Measurements from ENCODE around the gene CRYGC.
A peak's percentile ranks its signal among the peaks of the same experiment; 100 is the strongest.
"Not testable (repeated sequence)": the region's sequence is repeated elsewhere in the genome, so short reads cannot be mapped to it uniquely, and the experiment has no call there.

The CRYGC gene

GRCh38 chr2:208129744-208130711, at the start of gene CRYGC:
CRYGC (minus strand) TSS chr2:208129828; CDS start chr2:208129792, 36 bp downstream.
- DNase-seq = no peak

- no peak for DNase-seq
Observed at GRCh38 chr2:208179028-208179609, 49.5 kb upstream of the CRYGC start.

GRCh38 chr2:208175840-208176153, 46.2 kb upstream of the CRYGC start:
- no peak for DNase-seq

GRCh38 chr2:208175069-208175839, 45.6 kb upstream of the CRYGC start:
- peak; percentile 82 for DNase-seq

GRCh38 chr2:208174144-208174543, 44.5 kb upstream of the CRYGC start:
- no peak for DNase-seq

GRCh38 chr2:208172125-208172524, 42.5 kb upstream of the CRYGC start:
- no peak for DNase-seq

GRCh38 chr2:208164951-208165755, 35.5 kb upstream of the CRYGC start:
- no peak for DNase-seq

- no peak for DNase-seq
Observed at GRCh38 chr2:208163489-208163888, 33.9 kb upstream of the CRYGC start, which contains the start of gene CRYGA. CRYGA (minus strand) TSS chr2:208163589; CDS start chr2:208163556, 33 bp downstream.

- DNase-seq = no peak
Observed at GRCh38 chr2:208156439-208156838, 26.8 kb upstream of the CRYGC start.

GRCh38 chr2:208153156-208153555, 23.5 kb upstream of the CRYGC start:
- DNase-seq = no peak

- DNase-seq = no peak
Observed at GRCh38 chr2:208150956-208151355, 21.3 kb upstream of the CRYGC start.

- no peak for DNase-seq
Observed at GRCh38 chr2:208150094-208150493, 20.5 kb upstream of the CRYGC start.

- DNase-seq = no peak
Observed at GRCh38 chr2:208148803-208149202, 19.2 kb upstream of the CRYGC start.

GRCh38 chr2:208147759-208148158, 18.1 kb upstream of the CRYGC start:
- DNase-seq = no peak

- DNase-seq = no peak
Observed at GRCh38 chr2:208147008-208147407, 17.4 kb upstream of the CRYGC start.

- no peak for DNase-seq
Observed at GRCh38 chr2:208146006-208146405, 16.4 kb upstream of the CRYGC start, which contains the start of gene CRYGB. CRYGB (minus strand) TSS chr2:208146158; CDS start chr2:208146120, 38 bp downstream.

- DNase-seq = peak; percentile 47
Observed at GRCh38 chr2:208142925-208143799, 13.5 kb upstream of the CRYGC start.

- DNase-seq = peak; percentile 76
Observed at GRCh38 chr2:208142240-208142924, 12.8 kb upstream of the CRYGC start.

GRCh38 chr2:208139447-208139846, 9.8 kb upstream of the CRYGC start:
- no peak for DNase-seq

GRCh38 chr2:208138334-208138733, 8.7 kb upstream of the CRYGC start:
- DNase-seq = not testable (repeated sequence)

GRCh38 chr2:208136716-208137094, 7.1 kb upstream of the CRYGC start:
- no peak for DNase-seq

Measured in NCI-H345 (cell line).